ENCODE data around the gene SLC8A1. TPM values are rescaled to one million over a fixed set of nuclear protein-coding genes. Genes with fewer than 3 reads are reported as not detected.

Gene SLC8A1
- polyA plus RNA-seq, 3 donors, result 0.62 to 1.9 (median 0.79) TPM

DNA sequence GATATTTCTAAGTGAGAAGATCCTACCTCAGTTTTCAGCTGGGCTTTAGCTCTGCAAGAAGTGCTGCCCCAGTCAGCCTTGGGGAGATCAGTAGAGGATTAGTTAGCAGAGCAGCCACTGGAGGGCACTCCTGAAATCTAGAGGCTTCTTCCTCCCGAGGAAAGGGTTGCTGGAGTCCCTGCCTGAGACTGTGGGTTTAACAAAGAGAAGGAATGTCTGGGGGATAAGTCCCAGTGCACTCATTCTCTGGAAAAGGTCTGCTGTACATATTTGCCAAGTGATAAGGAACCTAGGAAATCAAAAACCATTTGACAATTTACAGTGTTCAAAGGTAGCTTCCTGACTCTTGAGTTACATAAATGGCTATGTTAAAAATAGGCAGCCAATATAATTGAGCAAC lies 207.2 kb downstream of the SLC8A1 start:
- H3K27ac ChIP-seq (ENCODE audit: low read depth, low read length), result no peak overlapping the region
- 2 to 4% (median 3%) methylated on average over 1 of the region's 1 CpG for WGBS, 3 donors

DNA sequence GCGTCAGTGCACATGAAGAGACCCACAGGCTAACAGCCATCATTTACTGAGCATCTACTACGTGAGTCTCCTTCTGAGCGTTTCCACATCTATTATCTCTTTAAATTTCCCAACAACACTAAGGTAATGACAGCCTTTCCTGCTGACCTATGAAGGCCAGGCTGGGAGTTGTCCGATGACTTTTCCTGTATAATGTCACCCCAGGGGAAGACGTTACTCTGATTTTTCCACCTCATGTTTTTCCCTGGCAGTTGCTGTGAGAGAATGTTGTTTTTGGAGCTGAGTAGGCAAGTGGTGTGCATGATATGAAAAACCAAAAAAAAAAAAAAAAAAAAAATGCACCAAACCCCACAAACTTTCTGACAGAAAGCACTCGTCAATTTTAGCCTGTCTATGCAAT lies 207.6 kb downstream of the SLC8A1 start:
- H3K27ac ChIP-seq (ENCODE audit: low read depth, low read length), result no peak overlapping the region
- 56 to 61% (median 56%) methylated on average over 6 of the region's 6 CpGs for WGBS, 3 donors

- no peak overlapping the region for H3K27ac ChIP-seq (ENCODE audit: low read depth, low read length)
- WGBS, 3 donors, result 52 to 62% (median 56%) methylated on average over 3 of the region's 3 CpGs
Measured at GRCh38 chr2:40243581-40244187, 208.2 kb downstream of the SLC8A1 start.

DNA sequence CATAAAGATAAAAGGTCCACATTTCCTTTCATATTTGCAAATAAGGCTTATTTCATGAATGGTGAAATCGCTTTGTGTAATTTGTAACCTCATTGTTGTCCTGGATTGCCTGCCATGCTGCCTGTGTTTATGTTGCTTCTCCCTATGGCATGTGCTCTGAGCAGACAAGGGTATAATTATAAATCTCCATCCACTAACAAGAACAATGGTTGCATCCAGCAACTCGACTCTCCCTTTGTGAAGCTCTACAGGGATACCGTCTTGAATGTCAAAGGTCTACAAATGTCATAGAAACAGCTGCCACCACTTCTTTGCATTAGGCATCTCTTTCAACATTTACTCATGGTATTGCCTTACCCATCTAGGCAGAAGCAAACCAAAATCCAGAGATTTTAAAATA lies 209.6 kb downstream of the SLC8A1 start:
- H3K27ac ChIP-seq (ENCODE audit: low read depth, low read length), result no peak overlapping the region
- WGBS, 3 donors, result 77 to 91% (median 90%) methylated on average over 3 of the region's 3 CpGs

GRCh38 chr2:40240070-40240469 lies 211.8 kb downstream of the SLC8A1 start:
- no peak overlapping the region for H3K27ac ChIP-seq (ENCODE audit: low read depth, low read length)

DNA sequence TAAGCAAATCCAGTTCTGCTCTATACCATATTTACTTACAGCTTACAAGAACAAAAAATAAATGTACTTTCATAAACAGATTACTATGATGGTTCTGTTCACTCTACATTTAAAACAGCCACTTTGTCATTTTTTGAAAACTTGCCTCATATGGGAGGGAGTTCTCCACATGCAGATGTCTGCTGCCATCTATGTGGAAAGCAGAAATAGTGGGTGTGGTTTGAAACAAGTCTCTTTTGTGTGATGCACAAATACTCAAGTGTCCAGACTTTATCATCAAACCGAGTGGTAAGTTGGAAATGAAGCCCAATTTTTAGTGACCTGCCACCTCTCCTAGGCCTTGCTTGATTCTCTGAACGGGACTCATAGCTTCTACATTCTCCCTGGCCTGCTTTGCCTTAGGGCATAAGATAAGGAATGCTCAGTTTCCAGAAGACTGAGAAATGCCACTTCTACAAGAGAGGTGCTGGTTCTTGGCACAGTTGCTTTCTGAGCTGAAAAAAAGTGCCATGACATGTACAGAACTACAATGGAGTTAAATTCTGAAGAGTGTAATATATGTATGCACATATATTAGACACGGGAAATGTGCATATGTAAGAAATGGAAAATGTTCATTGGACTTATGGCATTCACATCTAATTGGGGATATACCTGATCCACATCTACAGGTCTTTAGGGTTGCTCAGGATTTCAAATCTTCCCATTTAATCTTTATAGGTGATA lies 221.0 kb downstream of the SLC8A1 start:
- no peak overlapping the region for H3K27ac ChIP-seq (ENCODE audit: low read depth, low read length)
- 52 to 78% (median 77%) methylated on average over 3 of the region's 3 CpGs for WGBS, 3 donors

More at GRCh38 chr2:40240070-40240469, 211.8 kb downstream of the SLC8A1 start:
- 13 to 47% (median 20%) methylated on average over 5 of the region's 5 CpGs for WGBS, 3 donors

DNA sequence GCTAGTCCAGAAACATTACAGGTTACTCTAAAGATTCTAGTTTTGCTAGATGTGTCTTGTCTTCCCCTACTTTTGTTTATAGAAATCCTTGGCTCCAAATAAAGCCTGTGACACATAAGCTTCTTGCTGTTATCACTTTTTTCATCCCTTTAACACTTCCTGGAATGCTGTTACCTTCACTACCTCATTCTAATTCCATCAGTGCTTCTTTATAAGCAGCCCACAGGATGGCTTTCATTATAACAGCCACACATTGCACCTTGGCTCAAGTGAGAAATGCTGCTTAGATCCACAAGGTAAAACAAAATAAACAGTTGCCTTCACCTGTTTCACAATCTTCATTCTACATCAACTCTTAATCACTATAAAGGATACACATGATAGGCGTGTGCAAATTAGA lies 221.7 kb downstream of the SLC8A1 start:
- no peak overlapping the region for H3K27ac ChIP-seq (ENCODE audit: low read depth, low read length)
- 79 to 98% (median 95%) methylated on average over 1 of the region's 1 CpG for WGBS, 3 donors

GRCh38 chr2:40228310-40228709 lies 223.6 kb downstream of the SLC8A1 start:
- 79 to 93% (median 85%) methylated on average over 3 of the region's 3 CpGs for WGBS, 3 donors
- no peak overlapping the region for H3K27ac ChIP-seq (ENCODE audit: low read depth, low read length)

GRCh38 chr2:40227210-40227609 lies 224.7 kb downstream of the SLC8A1 start:
- WGBS, 3 donors, result 64 to 91% (median 89%) methylated on average over 4 of the region's 4 CpGs
- no peak overlapping the region for H3K27ac ChIP-seq (ENCODE audit: low read depth, low read length)

DNA sequence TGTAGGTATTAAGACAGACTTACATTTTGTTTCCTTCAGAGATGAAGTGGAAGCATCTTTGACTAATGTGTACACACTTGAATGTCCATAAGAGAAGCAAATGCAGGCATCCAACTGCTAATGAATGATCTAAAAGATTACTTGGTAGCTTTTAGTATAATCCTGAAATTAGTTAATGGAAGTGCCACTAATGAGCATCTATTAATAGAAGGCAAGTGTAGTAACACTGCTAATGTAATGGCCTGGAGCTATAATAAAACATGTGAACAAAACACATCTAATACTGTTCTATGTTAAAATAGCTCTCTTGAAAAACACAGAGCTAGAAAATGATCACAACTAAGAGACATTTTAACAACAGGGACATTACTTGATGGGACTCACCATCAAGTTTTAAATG lies 225.3 kb downstream of the SLC8A1 start:
- H3K27ac ChIP-seq (ENCODE audit: low read depth, low read length), result no peak overlapping the region

- WGBS, 3 donors, result 18 to 48% (median 41%) methylated on average over 2 of the region's 2 CpGs
- no peak overlapping the region for H3K27ac ChIP-seq (ENCODE audit: low read depth, low read length)
Measured at GRCh38 chr2:40225670-40226210, 226.2 kb downstream of the SLC8A1 start.

DNA sequence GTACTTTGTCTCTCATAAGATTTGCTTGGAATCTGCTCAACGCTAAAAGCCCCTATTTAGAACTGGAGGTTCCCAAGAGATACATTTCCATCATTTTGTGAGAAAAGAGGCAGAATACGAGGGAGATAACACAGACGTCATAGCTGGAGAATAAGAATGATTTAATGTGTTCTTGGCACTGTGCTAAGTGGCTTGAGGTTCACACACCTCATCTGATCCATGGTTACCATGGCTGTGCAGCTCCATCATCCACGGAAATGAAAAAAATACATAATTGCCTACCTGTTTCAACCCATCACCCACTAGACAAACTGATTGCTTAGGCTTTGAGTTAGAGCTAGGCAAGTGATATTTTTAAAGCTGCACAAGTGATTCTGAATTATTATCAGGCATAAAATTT lies 227.6 kb downstream of the SLC8A1 start:
- H3K27ac ChIP-seq (ENCODE audit: low read depth, low read length), result no peak overlapping the region
- 70 to 77% (median 75%) methylated on average over 4 of the region's 4 CpGs for WGBS, 3 donors

GRCh38 chr2:40220177-40220925 lies 231.5 kb downstream of the SLC8A1 start:
- no peak overlapping the region for H3K27ac ChIP-seq (ENCODE audit: low read depth, low read length)
- 61 to 68% (median 62%) methylated on average over 4 of the region's 4 CpGs for WGBS, 3 donors

DNA sequence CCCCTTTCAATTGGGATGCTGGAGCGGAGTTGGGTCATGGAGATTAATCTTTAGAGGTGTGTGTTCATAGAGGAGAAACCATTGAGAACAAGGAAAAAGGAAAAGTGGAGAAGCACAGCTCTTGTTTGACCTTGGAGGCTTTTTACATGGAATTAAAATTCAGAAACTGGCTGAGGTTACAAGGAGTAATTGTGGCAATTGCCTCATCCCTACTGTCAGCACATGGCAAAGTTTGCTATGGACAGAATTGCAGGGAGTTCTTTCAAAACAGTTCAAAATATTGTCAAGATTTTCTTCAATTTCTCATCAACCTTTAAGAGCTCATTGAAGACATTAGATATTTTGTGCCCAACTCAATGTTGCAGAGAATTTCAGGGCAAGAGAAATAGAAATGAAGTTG lies 232.7 kb downstream of the SLC8A1 start:
- WGBS, 3 donors, result 93 to 98% (median 96%) methylated on average over 1 of the region's 1 CpG
- no peak overlapping the region for H3K27ac ChIP-seq (ENCODE audit: low read depth, low read length)

DNA sequence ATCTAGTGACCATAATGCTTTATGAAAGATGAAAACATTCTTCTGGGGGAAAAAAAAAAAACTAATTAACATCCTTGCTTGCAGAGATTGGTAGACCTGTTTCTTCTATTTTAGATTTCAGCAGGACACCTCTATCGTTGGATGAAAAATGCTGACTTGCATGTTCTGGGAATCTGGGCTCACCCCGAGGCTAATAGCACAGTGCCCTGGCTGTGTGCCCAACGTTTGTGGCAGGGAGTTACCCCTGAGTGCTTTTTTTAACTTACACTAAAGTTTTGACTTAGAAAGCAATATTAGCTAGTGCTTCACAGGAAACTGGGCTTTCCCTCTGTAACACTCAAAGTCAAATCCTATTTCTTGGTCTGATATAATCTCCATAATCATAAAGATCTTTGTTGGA lies 233.2 kb downstream of the SLC8A1 start:
- 1 to 18% (median 2%) methylated on average over 3 of the region's 3 CpGs for WGBS, 3 donors

GRCh38 chr2:40213619-40214018 lies 238.3 kb downstream of the SLC8A1 start:
- no peak overlapping the region for H3K27ac ChIP-seq (ENCODE audit: low read depth, low read length)
- WGBS, 3 donors, result 34 to 66% (median 60%) methylated on average over 3 of the region's 3 CpGs

More for the DNA sequence above, 233.2 kb downstream of the SLC8A1 start:
- no peak overlapping the region for H3K27ac ChIP-seq (ENCODE audit: low read depth, low read length)

GRCh38 chr2:40213071-40213470 lies 238.8 kb downstream of the SLC8A1 start:
- no peak overlapping the region for H3K27ac ChIP-seq (ENCODE audit: low read depth, low read length)
- 48 to 74% (median 73%) methylated on average over 1 of the region's 1 CpG for WGBS, 3 donors

DNA sequence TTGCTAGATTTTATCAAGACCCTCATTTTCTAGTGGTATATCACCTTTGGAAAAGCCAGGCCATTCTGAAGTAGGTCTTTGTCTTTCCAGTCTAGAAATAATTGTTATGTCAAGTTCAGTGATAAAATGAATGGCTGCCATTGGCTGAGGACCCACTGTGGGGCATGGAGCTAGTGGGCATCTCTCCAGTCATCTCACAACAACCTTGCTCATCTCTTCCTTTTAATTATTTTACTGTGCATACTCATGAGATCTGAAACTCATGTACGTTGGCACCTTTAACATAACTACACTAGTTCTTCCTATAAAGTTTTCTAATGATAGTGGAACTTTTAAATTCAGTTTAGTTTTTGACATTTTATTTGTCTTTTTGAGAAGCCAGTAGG lies 240.9 kb downstream of the SLC8A1 start:
- 75 to 93% (median 84%) methylated on average over 1 of the region's 1 CpG for WGBS, 3 donors
- H3K27ac ChIP-seq (ENCODE audit: low read depth, low read length), result no peak overlapping the region

DNA sequence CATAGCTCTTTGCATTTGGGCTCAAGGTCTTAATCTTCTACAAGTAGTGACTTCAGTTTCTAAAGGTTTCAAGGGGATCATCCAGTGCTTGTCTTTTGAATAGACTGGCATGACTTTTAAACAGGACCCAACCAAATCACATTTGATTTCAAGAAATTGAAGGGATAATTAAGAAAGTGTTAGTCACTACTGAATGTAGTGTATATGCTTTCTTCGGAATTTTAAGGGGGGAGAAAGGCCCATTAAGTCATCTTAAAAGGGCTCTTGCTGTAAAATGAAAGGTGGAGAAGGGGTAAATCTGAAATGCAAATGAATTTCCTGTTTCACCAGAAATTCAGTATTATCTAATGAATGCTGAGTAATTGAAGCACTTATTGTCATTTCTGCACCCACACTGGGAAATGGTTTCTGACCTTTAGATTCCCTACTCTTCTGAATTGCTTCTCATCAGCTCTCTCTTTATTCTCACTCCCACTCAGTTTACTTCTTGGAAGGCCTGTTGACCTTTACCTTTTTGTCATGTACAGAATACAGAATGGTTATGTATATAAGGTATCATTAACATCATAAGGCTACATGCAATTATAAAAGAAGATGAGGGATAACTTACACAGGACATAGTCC lies 241.4 kb downstream of the SLC8A1 start:
- WGBS, 3 donors, result 73 to 100% (median 88%) methylated on average over 1 of the region's 1 CpG
- no peak overlapping the region for H3K27ac ChIP-seq (ENCODE audit: low read depth, low read length)

Measured in adipose tissue (tissue), 3 donors.